ENCODE results near the gene PI4K2B. TPM values are rescaled to one million over a fixed set of nuclear protein-coding genes. Genes with fewer than 3 reads are reported as not detected.

The PI4K2B gene
- total and polyA plus RNA-seq, 10 of the 15 experiments (the other 5 are each of a cell fraction or from before 2014, with no cell fraction given): 12.9 to 55.3 (median 40.7) TPM

DNA sequence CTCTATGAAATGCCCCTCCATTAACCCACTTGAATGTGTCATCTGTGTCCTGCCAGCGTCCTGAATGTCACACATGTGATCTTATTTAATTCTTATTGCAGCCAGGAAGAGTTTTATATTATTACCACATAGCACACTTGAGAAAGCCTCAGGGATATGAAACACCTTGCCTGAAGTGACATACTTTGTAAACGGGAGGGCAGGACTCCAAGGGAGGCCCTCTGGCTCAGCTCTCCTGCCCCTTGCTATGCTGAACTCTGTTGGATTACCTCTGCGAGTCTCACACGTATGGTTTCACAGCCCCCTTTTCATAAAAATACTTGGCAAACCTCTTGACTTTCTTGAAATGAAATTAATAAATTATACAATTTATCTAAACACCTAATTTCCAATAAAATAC, 67.6 kb downstream of the PI4K2B start (continued):
- TF ChIP-seq, protein P1, sequence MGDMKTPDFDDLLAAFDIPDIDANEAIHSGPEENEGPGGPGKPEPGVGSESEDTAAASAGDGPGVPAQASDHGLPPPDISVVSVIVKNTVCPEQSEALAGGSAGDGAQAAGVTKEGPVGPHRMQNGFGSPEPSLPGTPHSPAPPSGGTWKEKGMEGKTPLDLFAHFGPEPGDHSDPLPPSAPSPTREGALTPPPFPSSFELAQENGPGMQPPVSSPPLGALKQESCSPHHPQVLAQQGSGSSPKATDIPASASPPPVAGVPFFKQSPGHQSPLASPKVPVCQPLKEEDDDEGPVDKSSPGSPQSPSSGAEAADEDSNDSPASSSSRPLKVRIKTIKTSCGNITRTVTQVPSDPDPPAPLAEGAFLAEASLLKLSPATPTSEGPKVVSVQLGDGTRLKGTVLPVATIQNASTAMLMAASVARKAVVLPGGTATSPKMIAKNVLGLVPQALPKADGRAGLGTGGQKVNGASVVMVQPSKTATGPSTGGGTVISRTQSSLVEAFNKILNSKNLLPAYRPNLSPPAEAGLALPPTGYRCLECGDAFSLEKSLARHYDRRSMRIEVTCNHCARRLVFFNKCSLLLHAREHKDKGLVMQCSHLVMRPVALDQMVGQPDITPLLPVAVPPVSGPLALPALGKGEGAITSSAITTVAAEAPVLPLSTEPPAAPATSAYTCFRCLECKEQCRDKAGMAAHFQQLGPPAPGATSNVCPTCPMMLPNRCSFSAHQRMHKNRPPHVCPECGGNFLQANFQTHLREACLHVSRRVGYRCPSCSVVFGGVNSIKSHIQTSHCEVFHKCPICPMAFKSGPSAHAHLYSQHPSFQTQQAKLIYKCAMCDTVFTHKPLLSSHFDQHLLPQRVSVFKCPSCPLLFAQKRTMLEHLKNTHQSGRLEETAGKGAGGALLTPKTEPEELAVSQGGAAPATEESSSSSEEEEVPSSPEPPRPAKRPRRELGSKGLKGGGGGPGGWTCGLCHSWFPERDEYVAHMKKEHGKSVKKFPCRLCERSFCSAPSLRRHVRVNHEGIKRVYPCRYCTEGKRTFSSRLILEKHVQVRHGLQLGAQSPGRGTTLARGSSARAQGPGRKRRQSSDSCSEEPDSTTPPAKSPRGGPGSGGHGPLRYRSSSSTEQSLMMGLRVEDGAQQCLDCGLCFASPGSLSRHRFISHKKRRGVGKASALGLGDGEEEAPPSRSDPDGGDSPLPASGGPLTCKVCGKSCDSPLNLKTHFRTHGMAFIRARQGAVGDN (IDR thresholded peaks at IDR 0.05): no peak
- TF ChIP-seq, protein P2, sequence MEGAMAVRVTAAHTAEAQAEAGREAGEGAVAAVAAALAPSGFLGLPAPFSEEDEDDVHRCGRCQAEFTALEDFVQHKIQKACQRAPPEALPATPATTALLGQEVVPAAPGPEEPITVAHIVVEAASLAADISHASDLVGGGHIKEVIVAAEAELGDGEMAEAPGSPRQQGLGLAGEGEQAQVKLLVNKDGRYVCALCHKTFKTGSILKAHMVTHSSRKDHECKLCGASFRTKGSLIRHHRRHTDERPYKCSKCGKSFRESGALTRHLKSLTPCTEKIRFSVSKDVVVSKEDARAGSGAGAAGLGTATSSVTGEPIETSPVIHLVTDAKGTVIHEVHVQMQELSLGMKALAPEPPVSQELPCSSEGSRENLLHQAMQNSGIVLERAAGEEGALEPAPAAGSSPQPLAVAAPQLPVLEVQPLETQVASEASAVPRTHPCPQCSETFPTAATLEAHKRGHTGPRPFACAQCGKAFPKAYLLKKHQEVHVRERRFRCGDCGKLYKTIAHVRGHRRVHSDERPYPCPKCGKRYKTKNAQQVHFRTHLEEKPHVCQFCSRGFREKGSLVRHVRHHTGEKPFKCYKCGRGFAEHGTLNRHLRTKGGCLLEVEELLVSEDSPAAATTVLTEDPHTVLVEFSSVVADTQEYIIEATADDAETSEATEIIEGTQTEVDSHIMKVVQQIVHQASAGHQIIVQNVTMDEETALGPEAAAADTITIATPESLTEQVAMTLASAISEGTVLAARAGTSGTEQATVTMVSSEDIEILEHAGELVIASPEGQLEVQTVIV (IDR thresholded peaks at IDR 0.05; ENCODE audit: borderline replicate concordance, partially characterized antibody): no peak
- TF ChIP-seq RAD21 (IDR thresholded peaks at IDR 0.05; ENCODE audit: insufficient read depth, low read depth, low read length): no peak
- no peak for TF ChIP-seq DPF2 (IDR thresholded peaks at IDR 0.05)
- no peak for TF ChIP-seq ETV6 (conservative IDR thresholded peaks at IDR 0.05 in 1 of 2, IDR thresholded peaks at IDR 0.05 in 1 of 2; ENCODE audit: borderline replicate concordance in 1 of 2, low read depth in 1 of 2)
- TF ChIP-seq RB1 (IDR thresholded peaks at IDR 0.05; ENCODE audit: borderline replicate concordance): no peak
- TF ChIP-seq TCF7 (IDR thresholded peaks at IDR 0.05; ENCODE audit: borderline replicate concordance): no peak
- no peak for TF ChIP-seq SMC3 (IDR thresholded peaks at IDR 0.05; ENCODE audit: borderline replicate concordance, low read length)
- TF ChIP-seq ZNF217 (IDR thresholded peaks at IDR 0.05): no peak
- no peak for TF ChIP-seq MEF2B (IDR thresholded peaks at IDR 0.05; ENCODE audit: partially characterized antibody, poor library complexity, severe bottlenecking)
